GM12878 (cell line): ENCODE data around the gene PPP1R9B. TPM values are rescaled to one million over a fixed set of nuclear protein-coding genes. Genes with fewer than 3 reads are reported as not detected.

Source experiments
- CUX1 ChIP-seq: IDR thresholded peaks from 2 replicates; pipeline ENCODE4 v1.6.1; 2012; ENCODE audit warnings: improper control_type of control experiment, low read depth, low read length; ENCODE audit not compliant: insufficient replicate concordance
- E2F4 ChIP-seq: IDR thresholded peaks from 2 replicates; pipeline ENCODE4 v1.6.1; 2012; ENCODE audit warnings: low read depth, low read length, improper control_type of control experiment
- E2F8 ChIP-seq: fragments of 450-650 bp; IDR thresholded peaks from 2 replicates; pipeline ENCODE4 v1.6.1; 2018; ENCODE audit warnings: mild to moderate bottlenecking, low read depth, moderate library complexity; ENCODE audit not compliant: partially characterized antibody
- EZH2 ChIP-seq: IDR thresholded peaks from 2 replicates; pipeline ENCODE4 v1.6.1; 2012; ENCODE audit warnings: low read depth, mild to moderate bottlenecking, control low read depth, inconsistent platforms, low read length, borderline replicate concordance; ENCODE audit not compliant: control insufficient read depth
- GATAD2B ChIP-seq: fragments of 450-650 bp; conservative IDR thresholded peaks from 2 replicates; pipeline ENCODE4 v1.6.1; 2017; ENCODE audit warnings: low read depth, mild to moderate bottlenecking, moderate library complexity
- HDAC2 ChIP-seq: fragments of 200-600 bp; sonication (generic); IDR thresholded peaks from 2 replicates; pipeline ENCODE4 v1.6.1; 2017
- IRF3 ChIP-seq: fragments of 450-650 bp; IDR thresholded peaks from 2 replicates; pipeline ENCODE4 v1.6.1; 2014; ENCODE audit warnings: mild to moderate bottlenecking
- NFIC ChIP-seq: IDR thresholded peaks from 2 replicates; pipeline ENCODE4 v1.6.1; 2012; ENCODE audit warnings: low read depth, mild to moderate bottlenecking, inconsistent platforms, low read length, moderate library complexity
- RAD21 ChIP-seq: IDR thresholded peaks from 2 replicates; pipeline ENCODE4 v1.6.1; 2011; ENCODE audit warnings: mild to moderate bottlenecking, low read depth, low read length, moderate library complexity; ENCODE audit not compliant: insufficient read depth
- RB1 ChIP-seq: fragments of 450-650 bp; formaldehyde crosslinking; IDR thresholded peaks from 2 replicates; pipeline ENCODE4 v1.6.1; 2017; ENCODE audit warnings: mild to moderate bottlenecking, borderline replicate concordance
- RBBP5 ChIP-seq: fragments of 200-600 bp; sonication (generic); conservative IDR thresholded peaks from 2 replicates; pipeline ENCODE4 v1.6.1; 2016
- RCOR1 ChIP-seq: conservative IDR thresholded peaks from 2 replicates; pipeline ENCODE4 v1.6.1; 2012; ENCODE audit warnings: low read depth, low read length, improper control_type of control experiment
- SIN3A ChIP-seq: IDR thresholded peaks from 2 replicates; pipeline ENCODE4 v1.6.1; 2012; ENCODE audit warnings: low read depth, low read length, improper control_type of control experiment
- SIX5 ChIP-seq: IDR thresholded peaks from 2 replicates; pipeline ENCODE4 v1.6.1; 2011; ENCODE audit warnings: mild to moderate bottlenecking, low read depth, low read length, moderate library complexity; ENCODE audit not compliant: severe bottlenecking
- SMAD1 ChIP-seq: fragments of 450-650 bp; IDR thresholded peaks from 2 replicates; pipeline ENCODE4 v1.6.1; 2018; ENCODE audit warnings: mild to moderate bottlenecking, low read depth; ENCODE audit not compliant: partially characterized antibody
- SMARCA5 ChIP-seq: fragments of 450-650 bp; IDR thresholded peaks from 2 replicates; pipeline ENCODE4 v1.6.1; 2017; ENCODE audit warnings: mild to moderate bottlenecking
- STAT1 ChIP-seq: fragments of 450-650 bp; conservative IDR thresholded peaks from 2 replicates; pipeline ENCODE4 v1.6.1; 2014; ENCODE audit warnings: antibody characterized with exemption, mild to moderate bottlenecking
- USF2 ChIP-seq: IDR thresholded peaks from 2 replicates; pipeline ENCODE4 v1.6.1; 2011; ENCODE audit warnings: low read depth, low read length, improper control_type of control experiment, borderline replicate concordance
- YBX1 ChIP-seq: fragments of 450-650 bp; IDR thresholded peaks from 2 replicates; pipeline ENCODE4 v1.6.1; 2016; ENCODE audit warnings: antibody characterized with exemption
- ZNF274 ChIP-seq: IDR thresholded peaks from one replicate; pipeline ENCODE4 v1.8.0; 2011; ENCODE audit not compliant: insufficient read length, insufficient read depth
- polyA plus RNA-seq, 11 experiments: library from polyadenylated mRNA; depleted of rRNA in 4 of 11; unstranded in 6 of 11; stranded (reverse) in 5 of 11; fragments of >200 nt; fragmentation: Nextera tagmentation in 4 of 11; fragmentation: Illumina TruSeq in 1 of 11; extraction: Ambion mirVana in 4 of 11; extraction: Trizol in 1 of 11; gene quantifications; 1 replicate in 1 of 11; 2 replicates in 10 of 11; pipeline versions ENCODE4 v1.2.1 to v1.2.3, GENCODE V29; 2011 to 2016; ENCODE audit warnings: inconsistent platforms in 2 of 11, missing spikeins in 2 of 11, low read depth in 1 of 11
- total RNA-seq, 4 experiments: library from RNA; depleted of rRNA in 3 of 4; stranded (reverse); fragments of >200 nt in 3 of 4; fragmentation: Illumina TruSeq in 1 of 4; extraction: Trizol in 1 of 4; gene quantifications; 2 replicates each; pipeline versions ENCODE4 v1.2.1 to v1.2.3, GENCODE V29; 2013 to 2021

The PPP1R9B gene
- total and polyA plus RNA-seq, 10 of the 15 experiments (the other 5 are each of a cell fraction or from before 2014, with no cell fraction given) = 0.20 to 107 (median 37.5) TPM

GRCh38 chr17:50151937-50152547, 1.6 kb upstream of the PPP1R9B start (continued):
- TF ChIP-seq CUX1 (no peak), SMAD1 (no peak), ZNF274 (no peak), RCOR1 (no peak), SIX5 (no peak), HDAC2 (no peak), RB1 (peak; percentile 93), USF2 (no peak), E2F8 (no peak), SMARCA5 (peak; percentile 41; the same call in 1 of the 2 replicates), GATAD2B (peak; percentile 73), E2F4 (no peak), NFIC (no peak), RAD21 (no peak), YBX1 (no peak), EZH2 (no peak), RBBP5 (no peak), SIN3A (peak; percentile 63; the same call in 1 of the 2 replicates), STAT1 (no peak; the same call in 1 of the 2 replicates), IRF3 (no peak)
